ENCODE data around the gene GSDME.

The GSDME gene

DNA sequence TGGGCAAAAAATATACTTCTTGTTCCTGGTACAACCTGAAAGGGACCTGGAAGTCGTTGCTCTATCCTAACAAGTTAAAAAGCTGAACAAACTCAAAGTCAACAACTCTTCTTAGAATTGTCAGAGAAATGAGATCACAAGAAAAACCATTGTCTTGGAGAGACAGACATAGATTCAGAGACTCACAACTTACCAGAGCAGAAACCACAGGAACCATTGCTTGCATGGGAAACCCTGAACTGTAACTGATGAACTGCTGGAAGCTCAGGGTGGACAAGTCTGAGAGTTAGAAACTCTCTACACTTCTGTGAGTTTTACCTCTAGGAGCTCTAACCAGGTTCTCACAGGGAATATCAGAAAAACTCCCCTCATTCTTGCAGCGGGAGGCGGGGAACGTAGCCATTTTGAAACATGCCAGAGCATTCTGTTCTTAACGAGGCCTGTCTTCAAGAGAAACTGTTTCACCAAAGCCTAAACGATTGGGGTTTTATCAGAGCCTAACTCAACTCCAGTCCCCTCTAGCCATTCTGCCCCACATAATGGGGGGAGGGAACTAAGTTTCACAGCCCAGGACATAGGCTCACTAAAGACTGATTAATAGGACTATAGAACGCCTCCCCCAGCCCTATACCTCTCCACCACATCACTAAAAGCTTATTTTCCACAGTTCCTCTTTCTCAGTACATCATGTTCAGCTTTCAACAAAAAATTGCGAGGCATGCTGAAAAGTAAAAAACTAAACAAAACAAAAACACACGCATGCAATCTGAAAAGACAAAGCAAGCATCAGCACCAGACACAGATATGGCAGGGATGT lies 12.0 kb upstream of the GSDME start:
- DNase-seq = no peak

DNA sequence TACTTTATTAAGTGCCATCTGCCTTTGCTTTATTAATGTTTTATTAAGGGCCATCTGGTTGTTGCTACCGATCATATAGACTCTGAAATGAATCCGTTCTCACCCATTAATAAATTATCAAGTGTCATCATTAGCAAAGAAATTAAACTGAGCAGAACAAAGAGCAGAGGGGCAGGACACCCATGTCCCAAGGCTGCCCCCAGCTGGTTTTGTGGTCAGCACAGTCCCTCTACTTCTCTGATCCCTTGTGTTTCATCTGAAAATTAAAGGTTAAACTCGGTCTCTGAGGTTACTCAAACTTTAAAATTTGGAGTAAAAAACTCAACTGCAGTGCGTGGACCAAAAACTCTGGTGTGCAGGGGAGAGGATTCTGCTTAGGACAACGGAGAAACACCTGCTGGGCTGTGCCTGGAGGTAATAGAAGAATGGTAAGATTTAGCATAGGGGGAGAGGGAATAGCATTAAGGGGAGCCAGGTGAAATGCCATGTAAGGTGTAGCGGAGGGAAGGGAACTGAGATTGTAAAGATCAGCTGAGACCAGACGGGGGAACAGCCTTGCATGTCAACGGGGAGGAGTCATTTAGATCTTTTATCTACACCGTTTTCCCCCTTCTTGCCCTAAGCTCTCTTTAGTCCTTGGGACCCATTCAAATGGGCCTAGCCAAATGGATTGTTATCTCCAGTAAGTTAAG lies 10.8 kb upstream of the GSDME start:
- no peak for DNase-seq

DNA sequence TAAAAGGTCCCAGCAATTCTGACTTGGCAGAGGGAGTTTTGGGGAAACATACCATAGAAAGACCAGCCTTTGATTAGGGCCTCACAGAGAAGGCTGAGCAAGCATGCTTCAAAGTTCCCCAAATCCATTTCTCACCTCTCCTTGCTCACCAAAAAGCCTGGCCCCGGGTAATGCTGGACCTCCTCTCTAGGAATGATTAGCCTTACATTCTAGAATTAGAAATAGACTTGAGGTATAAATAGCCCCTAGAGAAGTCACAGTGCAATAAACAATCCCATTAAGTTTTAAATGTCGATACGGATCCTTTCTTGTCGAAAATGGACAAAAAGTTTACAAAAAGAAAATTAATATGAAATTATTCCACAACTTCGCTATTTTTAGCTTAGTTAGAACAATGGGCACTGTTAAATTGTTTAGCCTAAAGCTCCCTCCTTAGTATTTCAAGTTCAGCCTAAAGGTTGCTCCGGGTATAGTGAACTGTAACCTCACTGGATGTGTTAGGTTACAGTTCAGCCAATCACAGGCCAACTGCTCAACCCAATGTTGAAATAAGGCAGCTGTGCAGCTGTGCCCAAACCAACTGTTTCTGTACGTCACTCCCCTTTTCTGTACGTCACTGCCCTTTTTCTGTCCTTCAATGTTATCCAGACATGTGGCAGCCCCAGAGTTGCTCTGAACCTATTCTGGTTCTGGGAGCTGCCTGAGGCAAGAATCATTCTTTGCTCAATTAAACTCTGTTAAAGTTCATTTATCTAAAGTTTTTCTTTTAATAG lies 7.9 kb upstream of the GSDME start:
- no peak for DNase-seq

DNA sequence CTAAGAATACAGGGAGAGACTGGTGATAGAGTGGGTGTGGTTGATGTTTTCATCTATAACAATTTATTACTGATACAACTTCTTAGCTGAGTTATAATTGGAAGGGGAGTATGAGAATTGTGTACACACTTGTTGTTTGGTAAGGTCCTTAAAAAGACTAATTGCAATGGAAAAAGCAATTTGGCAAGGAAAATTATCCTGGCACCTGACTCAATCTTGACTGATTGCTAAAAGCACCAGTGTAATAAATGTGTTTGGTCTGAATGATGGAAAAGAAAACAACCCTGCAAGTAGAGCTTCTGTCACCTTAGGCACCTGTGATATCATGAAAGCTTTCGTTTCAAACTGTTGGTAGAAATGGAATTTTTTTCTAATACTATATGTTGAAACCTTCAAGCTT lies 6.7 kb upstream of the GSDME start:
- no peak for DNase-seq

DNA sequence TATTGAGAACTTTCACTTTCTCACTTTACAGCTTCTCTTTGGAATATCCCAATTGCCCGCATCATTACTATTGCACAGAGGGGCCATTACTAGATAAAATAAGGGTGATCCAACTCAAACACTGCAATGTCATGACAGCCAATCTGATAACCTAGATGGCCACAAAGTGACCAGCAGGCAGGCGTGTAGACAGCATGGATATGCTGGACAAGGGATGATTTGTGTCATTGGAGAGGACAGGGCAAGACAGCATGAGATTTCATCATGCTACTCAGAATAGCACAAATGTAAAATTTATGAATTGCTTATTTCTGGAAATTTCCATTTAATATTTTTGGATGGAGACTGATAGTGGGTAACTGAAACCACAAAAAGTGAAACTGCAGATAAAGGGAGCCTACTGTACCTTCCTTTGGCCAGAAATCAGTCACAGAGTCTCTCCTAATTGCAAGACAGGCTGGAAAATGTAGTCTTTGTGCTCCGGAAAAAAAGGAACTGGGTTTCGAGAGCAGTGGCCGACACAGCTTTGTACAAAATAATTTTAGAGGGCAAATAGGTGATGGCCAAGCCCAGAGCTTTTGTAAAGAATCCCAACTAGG lies 6.1 kb upstream of the GSDME start:
- DNase-seq = no peak

DNA sequence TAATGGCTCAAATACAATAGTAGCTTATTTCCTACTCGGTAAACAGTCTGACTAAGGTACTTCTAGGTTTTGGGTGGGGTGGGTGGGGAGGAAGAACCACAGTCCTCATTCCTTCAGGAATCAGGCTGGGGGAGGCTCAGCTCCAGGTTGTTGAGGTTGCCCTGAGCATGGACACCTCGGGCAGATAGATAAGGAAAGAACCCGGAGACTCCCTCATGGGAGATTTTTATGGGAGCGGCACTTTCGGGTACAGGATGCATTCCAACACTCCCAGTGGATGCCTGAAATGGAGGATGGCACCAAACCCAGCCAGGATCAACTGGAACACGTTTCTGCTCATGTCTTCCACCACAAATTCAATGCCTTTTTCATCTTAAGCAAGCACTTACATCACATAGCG lies 5.5 kb upstream of the GSDME start:
- DNase-seq = no peak

DNA sequence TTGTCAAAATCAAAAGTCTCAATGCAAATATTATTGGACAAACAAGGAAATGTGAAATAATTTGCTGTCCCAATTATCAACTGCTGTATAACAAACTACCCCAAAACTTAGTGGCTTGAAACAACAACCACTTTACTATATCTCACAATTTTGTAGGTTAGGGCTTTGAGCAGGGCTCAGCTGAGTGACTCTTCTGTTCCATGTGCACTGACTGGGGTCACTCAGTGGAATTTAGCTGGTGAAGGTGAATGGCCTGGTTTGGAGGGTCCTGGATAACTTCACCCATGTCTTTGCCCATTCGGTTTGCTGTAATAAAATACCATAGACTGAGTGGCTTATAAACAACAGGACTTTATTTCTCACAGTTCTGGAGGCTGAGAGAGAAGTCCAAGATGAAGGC lies 3.7 kb upstream of the GSDME start:
- DNase-seq = no peak

DNA sequence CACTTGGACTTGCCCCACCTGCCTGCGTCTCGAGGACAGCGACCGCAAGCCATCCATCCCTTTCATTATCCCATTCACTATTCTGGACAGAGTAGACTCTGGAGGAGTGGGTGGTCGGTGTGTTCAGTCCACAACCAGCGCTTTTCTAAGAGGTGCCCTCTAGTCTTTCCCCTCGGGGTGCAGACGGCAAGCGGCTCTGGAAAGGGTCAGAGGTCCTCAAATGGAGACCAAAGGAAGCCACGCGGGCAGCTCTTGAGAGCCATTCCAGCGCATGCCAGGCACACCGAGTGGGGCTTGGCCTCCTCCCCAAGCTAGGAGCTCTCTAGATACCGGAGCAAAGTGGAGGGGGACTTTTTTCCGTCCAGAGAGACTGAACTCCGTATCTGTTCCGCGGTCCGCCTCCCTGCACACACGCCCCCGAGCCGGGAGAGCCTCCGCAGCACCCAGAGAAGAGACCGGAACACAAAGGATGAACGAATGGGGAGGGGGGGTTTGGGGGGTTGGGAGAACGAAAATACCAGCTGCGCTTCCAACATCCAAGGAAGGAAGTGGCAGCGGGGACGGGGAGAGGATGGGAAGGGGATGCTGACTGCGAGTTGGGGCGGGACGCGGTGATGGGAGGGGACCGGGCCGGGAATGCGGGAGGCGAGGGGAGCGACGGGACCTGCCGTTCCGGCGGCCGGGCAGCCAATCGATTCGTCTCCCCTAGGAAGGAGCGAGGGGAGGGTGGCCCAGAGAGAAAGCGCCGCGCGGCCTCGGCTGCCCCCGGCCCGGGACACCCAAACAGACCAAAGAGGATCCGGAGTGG lies 515 bp downstream of the GSDME start:
- DNase-seq = no peak

DNA sequence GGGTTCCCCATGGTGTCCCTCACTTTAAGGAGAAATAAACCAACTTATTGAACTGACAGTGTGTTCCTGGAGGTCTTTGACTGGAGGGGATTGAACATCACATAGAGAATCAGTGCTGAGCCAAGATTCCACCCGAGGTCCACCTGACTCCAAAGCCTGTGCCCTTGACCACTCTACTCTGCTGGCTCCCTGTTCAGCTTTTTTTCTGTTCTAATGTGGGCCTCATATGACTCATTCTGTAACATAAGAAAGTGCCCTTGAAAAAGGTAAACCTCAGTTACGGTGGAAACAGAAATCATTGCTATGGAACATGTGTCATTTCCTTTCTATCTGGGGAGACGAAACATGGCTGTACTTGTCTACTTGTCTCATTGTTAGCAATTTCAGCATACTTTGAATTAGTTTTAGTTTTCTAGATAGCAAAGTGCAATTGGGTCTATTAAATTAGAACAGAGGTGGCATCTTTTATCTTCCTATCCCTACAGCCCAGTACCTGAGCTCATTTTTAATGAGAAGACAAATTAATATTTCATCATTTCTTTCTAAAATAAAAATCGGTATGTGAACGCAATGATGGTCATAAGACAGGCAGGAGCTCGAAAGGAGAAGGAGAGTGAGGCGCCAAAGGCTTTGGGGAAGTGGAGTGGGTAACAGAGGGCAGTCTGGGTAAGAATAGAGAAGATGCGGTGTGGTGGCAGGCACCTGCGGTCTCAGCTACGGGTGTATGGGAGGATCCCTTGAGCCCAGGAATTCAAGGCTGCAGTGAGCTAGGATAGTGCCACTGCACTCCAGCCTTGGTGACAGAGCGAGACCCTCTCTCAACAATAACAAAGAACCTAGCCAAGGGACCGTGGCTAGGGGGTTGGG lies 1.5 kb downstream of the GSDME start:
- DNase-seq = no peak

DNA sequence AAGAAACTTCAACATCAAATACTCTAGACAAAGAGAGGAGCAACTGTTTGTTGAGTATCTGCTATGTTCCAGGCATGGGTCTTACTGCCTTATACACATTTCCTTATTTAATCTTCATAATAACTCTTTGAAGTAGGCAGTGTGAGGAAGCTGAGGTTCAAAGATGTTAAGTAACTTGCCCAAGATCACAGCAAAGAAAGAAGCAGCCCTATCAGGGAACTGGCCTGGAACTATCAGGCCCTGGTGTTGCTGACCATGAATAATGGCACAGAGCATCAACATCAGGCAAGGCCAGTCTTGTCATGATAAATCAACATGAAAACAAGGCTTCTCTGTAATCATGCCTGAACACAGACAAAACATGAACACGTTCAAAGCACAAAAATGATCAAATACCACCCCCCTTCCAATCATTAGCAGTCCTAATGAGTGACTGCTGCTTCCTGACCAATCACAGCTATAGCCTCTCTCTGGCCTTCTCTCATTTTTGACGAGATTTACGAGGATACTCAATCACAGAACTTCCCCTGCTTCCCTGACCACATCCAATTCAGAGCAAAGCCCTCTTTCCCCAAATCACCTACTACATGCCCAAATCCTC lies 2.3 kb downstream of the GSDME start:
- no peak for DNase-seq

DNA sequence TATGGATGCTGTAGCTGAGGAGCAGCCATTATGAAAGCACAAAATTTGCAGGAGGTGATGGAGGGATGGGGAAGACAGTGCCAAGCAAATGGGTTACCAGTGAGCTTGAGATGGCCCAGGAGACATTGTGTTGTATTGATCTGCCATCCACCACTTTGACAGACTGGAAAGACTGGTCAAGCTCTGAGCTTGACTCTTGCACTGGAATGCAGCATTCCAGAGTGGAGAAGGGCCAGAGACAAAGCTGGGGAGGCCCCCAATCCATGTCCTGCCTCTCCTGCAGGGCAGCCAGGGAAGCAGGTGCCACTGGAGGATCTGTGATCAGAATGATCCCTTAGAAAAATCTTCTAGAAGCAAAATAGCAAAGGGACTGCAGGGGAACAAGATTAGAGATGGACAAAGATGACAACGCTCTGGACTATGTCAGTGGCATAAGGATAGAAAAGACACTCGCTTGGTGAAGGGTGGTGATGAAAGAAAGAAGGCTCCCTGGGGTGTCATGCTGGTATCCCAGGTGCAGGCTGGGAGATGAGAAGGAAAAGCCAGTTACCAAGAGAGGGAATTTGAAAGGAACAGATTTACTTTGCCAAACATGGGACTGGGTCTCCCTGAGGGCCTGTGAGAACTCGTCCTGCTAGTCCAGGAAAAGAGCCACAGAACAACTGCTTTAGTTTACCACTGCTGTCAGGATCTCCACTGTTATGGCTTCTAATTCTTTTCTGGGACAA lies 5.0 kb downstream of the GSDME start:
- no peak for DNase-seq

DNA sequence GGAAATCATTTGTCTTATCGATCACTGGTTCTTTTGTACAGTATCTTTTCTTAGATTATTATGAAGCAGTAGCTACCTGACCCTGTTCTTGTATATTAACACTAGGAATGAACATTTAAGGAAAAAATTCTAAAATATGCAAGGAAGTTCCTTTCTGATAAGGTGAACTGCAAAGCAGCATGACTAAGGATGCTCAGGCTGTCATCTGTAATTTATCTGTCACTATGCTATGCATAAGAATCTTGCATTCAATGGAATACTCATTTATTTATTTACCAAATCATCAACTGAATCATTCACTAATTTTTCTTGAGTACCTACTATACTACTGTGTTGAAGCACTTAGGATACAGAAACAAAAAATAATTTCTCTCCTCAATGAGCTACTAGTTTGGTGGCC lies 5.8 kb downstream of the GSDME start:
- no peak for DNase-seq

DNA sequence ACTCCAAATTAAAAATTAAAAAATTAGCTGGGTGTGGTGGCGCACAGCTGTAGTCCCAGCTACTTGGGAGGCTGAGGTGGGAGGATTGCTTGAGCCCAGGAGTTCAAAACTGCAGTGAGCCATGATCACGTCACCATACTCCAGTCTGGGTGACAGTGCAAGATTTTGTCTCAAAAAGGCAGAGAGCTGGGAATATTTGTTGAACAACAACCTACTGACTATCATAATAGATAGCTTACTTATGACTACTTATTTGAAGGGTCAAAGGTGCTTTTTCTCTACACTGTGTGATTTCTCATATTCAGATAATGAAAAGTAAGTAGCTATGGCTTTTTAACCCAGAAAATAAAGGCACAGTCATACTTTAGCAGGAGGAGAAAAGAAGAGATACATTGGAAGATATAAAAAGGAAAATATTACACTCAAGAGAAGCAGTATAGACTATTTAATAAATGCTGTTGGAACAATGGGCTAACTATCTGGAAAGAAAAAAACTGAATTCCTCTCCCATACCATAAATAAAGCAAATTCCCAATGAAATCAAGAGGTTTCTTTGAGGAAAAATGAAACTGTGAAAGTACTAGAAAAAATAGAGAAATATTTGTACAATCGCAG lies 6.7 kb downstream of the GSDME start:
- DNase-seq = no peak

DNA sequence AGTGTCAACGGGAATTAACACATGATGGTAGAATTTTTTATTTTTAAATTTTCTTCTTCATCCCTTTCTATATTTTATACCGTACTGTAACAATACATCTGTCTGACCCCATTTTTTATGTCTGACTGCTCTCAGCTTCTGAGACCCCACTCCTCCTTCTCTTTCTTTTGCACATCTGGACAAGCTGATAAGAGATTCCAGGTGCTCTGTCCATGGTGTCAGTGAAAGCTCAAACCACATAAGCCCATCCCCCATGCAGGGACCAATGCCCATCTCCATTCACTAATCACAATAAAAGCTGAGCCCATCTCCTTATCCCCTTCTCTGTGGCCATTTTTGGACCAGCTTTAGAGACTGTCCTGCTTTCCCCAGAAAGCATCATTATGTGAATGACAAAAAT lies 8.7 kb downstream of the GSDME start:
- no peak for DNase-seq

DNA sequence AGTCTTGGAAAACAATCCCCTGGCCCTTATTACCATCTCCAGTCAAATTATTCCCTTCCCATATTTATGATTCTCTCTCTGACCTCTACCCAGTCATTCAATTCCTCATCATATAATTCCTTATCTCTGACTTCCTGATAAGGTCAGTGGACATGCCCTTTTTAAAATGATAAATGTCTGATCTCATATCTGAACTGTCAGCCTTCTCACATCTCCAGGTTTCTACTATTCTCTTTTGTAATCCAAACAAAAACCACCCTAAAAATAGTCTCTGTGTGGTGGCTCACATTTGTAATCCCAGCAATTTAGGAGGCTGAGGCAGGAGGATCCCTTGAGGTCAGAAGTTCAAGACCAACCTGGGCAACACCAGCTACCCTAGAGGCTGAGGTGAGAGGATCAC lies 11.9 kb downstream of the GSDME start:
- DNase-seq = no peak

DNA sequence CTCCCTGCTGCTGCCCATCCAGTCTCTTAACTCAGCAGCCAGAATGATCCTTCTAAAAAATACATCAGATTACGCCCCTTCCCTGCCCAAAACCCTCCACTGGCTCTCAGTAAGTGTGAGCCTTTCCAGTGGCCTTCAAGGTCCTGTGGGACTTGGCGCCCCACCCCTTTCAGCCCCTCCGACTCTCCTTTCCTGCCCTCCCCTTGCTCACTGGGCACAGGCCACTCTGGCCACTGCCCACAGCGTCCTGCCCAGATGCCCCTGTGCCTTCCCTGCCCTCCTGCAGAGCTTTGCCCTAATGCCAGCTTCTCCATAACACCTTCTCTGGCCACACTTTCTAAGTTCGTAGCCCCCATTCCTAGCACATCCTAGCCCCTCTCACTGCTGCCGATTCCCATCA lies 13.8 kb downstream of the GSDME start:
- no peak for DNase-seq

DNA sequence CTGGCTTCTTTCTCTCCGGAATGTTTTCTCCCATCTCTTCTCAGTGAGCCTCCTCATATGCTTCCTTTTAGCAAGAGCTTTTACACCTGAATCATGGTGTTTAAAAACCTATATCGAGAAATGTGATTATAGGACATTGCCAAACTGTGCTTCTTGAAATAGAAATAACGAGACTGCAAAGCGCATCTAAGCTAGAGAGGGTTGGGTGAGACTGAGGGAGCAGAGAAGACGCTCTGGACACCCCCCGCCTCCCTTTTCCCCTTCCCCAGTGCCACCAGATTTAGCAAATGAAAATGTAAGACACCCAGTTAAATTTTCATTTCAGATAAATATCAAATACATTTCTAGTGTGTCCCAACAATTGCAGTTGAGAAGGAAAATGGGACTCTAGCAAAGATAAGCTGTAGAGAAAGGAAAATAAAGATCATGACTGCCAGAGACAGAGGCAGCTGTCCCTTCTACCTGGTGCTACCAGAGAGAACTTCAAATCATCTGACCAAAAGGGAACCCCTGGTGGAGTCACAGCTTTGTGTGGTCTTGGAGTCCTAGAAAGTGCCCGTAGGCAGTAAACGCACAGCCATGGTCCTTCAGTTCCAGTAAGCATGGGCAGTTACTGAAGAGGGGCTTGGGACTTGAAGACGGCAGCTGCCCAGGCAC lies 14.6 kb downstream of the GSDME start:
- DNase-seq = no peak

DNA sequence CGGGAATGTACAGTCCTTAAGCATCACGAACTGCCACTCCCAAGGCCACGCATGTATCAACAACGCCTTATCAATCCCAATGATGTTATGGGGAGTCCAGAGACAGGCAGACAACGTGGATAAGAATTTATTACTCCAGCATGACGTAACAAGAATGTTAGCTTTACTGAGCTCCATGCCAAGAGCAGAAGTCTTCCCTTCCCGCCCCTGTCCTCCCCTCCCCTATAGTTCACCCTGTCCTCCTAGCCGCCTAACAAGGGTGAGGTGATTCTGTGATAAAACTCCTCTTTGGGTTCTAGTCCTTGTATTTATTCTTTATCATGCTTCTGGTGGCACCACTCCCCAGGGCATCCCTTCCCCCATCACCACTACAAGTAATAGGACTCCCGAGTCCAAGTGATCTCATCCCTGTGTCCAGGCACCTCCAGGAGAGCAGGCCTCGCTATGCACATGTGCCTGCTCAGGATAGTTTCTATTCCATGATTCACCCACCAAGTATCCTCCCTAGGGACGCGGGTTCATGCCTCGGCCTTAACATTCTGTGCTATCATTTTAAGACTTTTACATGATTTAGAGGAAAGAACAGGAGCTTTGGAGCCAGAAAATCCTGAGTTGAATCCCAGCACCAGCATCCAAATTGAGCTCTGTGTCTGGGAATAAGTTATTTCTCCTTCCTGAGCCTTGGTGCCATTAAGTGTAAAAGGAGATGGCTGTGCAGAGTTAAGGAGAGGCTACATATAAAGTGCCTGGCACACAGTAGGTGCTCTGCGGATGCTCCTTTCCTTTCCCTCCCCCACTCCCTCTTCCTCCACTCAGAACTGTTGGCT lies 15.4 kb downstream of the GSDME start:
- DNase-seq = no peak

Measured in femur (tissue), 1 donor.